ENCODE measurements around the gene P2RY14.

The P2RY14 gene

GRCh38 chr3:151278230-151278629 lies at the start of gene P2RY14:
TSS of gene P2RY14 (minus strand) at chr3:151278542. CDS start at chr3:151214316, 64,226 bp downstream.
- DNase-seq, result peak; percentile 19

GRCh38 chr3:151327571-151328198 lies 49.3 kb upstream of the P2RY14 start:
- DNase-seq, result no peak

GRCh38 chr3:151322511-151322910 lies 44.2 kb upstream of the P2RY14 start:
- DNase-seq, result no peak

- no peak for DNase-seq
Observed at GRCh38 chr3:151321526-151321925, 43.2 kb upstream of the P2RY14 start.

GRCh38 chr3:151320131-151320530 lies 41.8 kb upstream of the P2RY14 start:
- no peak for DNase-seq

GRCh38 chr3:151319628-151320027 lies 41.3 kb upstream of the P2RY14 start:
- no peak for DNase-seq

GRCh38 chr3:151318991-151319390 lies 40.6 kb upstream of the P2RY14 start:
- no peak for DNase-seq

- DNase-seq, result no peak
Observed at GRCh38 chr3:151318313-151318712, 40.0 kb upstream of the P2RY14 start.

GRCh38 chr3:151316267-151316991 lies 38.1 kb upstream of the P2RY14 start, which contains the start of gene GPR87:
TSS of gene GPR87 (minus strand) at chr3:151316820. CDS start at chr3:151300100, 16,720 bp downstream.
- DNase-seq, result no peak

- DNase-seq, result no peak
Observed at GRCh38 chr3:151315846-151316245, 37.5 kb upstream of the P2RY14 start.

- DNase-seq, result no peak
Observed at GRCh38 chr3:151315136-151315535, 36.8 kb upstream of the P2RY14 start.

- DNase-seq, result no peak
Observed at GRCh38 chr3:151314593-151314992, 36.3 kb upstream of the P2RY14 start.

- DNase-seq, result no peak
Observed at GRCh38 chr3:151314137-151314536, 35.8 kb upstream of the P2RY14 start.

GRCh38 chr3:151312972-151313371 lies 34.6 kb upstream of the P2RY14 start:
- no peak for DNase-seq

- no peak for DNase-seq
Observed at GRCh38 chr3:151309566-151309965, 31.2 kb upstream of the P2RY14 start.

GRCh38 chr3:151307583-151308488 lies 29.5 kb upstream of the P2RY14 start:
- no peak for DNase-seq

- no peak for DNase-seq
Observed at GRCh38 chr3:151307131-151307530, 28.8 kb upstream of the P2RY14 start.

- no peak for DNase-seq
Observed at GRCh38 chr3:151306168-151306810, 27.9 kb upstream of the P2RY14 start.

- DNase-seq, result no peak
Observed at GRCh38 chr3:151305775-151306151, 27.4 kb upstream of the P2RY14 start.

- DNase-seq, result no peak
Observed at GRCh38 chr3:151305060-151305774, 26.9 kb upstream of the P2RY14 start.

GRCh38 chr3:151303751-151304150 lies 25.4 kb upstream of the P2RY14 start:
- no peak for DNase-seq

GRCh38 chr3:151301787-151302186 lies 23.4 kb upstream of the P2RY14 start:
- DNase-seq, result no peak
